ENCODE results near the gene ST13.
"Not testable (repeated sequence)": the region's sequence is repeated elsewhere in the genome, so short reads cannot be mapped to it uniquely, and the experiment has no call there.

ST13 gene

DNA sequence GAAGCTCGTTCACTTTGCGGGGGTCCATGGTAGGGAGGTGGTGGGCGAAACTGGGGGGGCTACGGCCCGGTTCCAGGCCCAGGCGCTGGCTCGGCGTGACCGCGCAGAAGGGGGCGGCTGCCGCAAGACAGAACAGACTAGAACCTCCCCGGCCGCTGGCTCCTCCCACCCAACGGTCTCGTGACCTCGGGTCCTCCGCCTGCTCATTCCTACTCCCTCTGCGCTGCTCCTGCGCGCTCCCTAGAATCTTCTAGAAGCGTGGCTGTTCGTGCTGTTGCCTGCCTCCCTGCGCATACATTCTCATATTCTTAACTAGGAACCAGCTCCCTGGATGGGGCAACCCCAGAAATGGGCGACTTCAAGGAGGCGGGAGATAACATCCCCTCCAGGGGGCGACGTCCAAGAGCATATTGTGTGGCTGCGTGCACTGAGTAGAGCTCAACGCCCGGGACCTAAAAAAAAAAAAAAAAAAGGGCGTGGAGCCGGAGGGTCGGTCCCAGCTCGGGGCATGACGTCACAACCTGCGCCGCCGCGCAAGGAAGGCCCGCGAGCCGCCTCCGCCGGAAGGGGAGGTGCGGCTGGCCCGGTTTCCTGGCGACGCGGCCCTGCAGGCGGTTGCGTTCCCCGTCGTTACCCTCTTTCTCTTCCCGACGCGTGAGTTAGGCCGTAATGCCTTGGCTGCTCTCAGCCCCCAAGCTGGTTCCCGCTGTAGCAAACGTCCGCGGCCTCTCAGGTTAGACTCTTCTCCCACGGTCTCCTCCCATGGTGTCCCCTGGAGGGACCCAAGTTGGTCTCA is at the start of gene ST13, which contains the start of gene XPNPEP3:
Gene ST13, minus strand, starts transcription at position 127 of the 796 bp plus-strand sequence. Its CDS starts 99 bp downstream, at position 28.
Gene XPNPEP3, plus strand, starts transcription at position 636 of the 796 bp plus-strand sequence. Its CDS starts 34 bp downstream, at position 670.
- DNase-seq: peak; percentile 83

DNA sequence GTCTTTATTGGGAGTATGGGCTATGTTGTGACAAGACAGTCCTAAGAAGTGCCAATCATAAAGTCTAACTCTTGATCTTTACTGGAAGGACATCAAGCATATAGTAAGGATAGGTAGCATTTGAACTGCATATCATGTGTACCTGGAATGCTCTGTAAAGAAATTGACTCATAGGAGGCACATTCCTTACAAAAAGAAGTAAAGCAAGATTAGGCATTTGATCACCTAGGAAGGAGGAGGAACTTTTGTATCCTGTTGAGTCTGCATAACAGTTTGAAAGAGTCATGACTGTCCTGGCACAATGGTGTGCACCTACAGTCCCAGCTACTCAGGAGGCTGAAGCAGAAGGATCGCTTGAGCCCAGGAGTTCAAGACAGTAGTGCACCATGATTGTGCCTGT is 47.7 kb upstream of the ST13 start:
- no peak for DNase-seq

DNA sequence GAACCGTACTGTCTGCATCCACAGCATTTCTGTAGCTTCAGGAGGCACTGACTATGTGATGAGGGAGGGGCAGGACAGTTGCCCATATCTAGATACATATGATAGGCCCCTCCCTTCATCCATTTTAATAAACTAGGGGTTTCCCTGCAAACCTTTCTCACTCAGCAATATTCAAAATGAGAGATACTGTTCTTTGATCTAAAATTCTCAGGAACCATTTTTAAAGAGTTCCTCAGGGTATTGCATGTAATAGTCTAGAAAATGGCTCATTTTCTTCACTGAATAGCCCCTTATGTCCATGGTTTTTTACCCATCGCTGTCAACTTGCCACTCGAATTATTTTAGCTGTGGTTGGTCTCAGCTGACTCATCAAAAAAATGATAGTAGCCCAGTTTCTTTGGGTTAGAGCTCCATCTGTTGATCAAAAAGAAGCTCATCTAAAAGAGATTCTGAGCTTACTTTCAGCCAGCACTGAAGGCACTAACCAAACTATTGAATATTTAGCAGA is 42.5 kb upstream of the ST13 start:
- DNase-seq: no peak

- no peak for DNase-seq
Measured at GRCh38 chr22:40894417-40894816, 38.0 kb upstream of the ST13 start.

DNA sequence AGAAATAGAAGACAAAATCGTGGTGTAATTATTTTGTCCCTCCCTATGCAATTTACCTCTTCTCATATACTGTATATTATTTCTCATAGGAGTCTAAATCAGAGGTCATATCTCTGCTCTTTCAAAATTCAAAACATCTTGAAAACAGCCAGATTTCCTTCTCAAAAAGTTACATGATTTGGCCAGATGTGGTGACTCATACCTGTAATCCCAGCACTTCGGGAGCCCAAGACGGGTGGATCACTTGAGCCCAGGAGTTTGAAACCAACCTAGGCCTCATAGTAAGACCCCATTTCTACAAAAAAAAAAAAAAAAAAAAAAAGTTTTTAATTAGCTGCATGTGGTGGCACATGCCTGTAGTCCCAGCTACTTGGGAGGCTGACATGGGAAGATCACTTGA is 34.4 kb upstream of the ST13 start:
- DNase-seq: no peak

DNA sequence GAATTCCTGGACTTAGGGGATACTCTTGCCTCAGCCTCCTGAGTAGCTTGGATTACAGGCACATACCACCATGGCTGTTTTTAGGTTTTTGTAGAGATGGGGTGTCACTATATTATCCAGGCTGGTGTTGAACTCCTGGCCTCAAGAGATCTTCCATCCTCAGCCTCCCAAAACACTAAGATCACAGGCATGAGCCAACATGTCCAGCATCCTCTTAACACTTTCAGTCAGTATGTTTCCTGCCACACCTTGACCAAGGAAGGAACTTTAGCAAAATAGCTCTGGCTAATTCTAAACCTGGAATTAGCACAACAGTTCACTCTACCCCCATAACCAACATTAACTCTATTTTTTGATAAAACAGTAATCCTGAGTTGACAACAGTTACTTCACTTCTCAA is 32.7 kb upstream of the ST13 start:
- DNase-seq: no peak

GRCh38 chr22:40878922-40879321 is 22.5 kb upstream of the ST13 start:
- DNase-seq: no peak

GRCh38 chr22:40877488-40877887 is 21.0 kb upstream of the ST13 start:
- no peak for DNase-seq

- no peak for DNase-seq
Measured at GRCh38 chr22:40876907-40877306, 20.5 kb upstream of the ST13 start.

GRCh38 chr22:40875111-40875510 is 18.7 kb upstream of the ST13 start:
- no peak for DNase-seq

DNA sequence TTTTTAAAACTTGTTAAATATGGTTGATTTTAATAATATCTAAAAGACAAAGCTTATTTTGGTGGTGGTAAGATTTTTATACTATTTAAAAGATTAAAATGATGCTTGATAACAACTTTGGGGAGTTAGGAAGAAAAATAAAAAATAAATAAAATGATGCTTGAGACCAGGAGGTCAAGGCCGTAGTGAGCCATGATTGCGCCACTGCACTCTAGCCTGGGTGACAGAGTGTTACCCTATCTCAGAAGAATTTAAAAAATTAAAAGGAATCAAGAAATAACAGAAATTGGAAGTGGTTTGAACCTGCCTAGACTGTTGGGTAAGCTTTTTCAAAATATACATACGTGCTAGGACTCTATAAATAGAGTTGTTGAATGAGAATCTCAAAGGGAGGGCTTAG is 17.6 kb upstream of the ST13 start:
- DNase-seq: no peak

- not testable (repeated sequence) for DNase-seq
Measured at GRCh38 chr22:40868379-40868778, 11.9 kb upstream of the ST13 start.

GRCh38 chr22:40867109-40867508 is 10.7 kb upstream of the ST13 start:
- no peak for DNase-seq

DNA sequence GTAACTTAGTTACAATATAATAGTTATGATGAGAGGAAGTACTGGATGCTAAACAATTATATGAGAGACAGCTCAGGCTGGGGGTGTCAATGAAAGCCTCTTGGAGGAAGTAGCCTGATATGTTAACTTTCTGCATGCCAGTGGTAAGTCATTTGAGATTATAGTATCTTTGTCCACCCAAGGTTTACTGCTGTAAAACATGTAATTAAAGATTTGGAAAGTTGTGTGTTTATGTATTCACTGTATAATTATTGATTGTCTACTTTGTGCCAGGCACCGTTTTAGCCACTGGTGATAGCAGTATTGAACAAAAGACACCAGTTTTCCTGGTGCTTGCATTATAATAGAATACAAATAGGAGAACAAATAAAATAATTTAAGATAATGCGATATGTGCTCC is 6.1 kb upstream of the ST13 start:
- DNase-seq: no peak

GRCh38 chr22:40862013-40862412 is 5.6 kb upstream of the ST13 start, which contains the start of gene DNAJB7:
Gene DNAJB7, minus strand, starts transcription at chr22:40862113. Its CDS starts 119 bp downstream, at chr22:40861994.
- no peak for DNase-seq

DNA sequence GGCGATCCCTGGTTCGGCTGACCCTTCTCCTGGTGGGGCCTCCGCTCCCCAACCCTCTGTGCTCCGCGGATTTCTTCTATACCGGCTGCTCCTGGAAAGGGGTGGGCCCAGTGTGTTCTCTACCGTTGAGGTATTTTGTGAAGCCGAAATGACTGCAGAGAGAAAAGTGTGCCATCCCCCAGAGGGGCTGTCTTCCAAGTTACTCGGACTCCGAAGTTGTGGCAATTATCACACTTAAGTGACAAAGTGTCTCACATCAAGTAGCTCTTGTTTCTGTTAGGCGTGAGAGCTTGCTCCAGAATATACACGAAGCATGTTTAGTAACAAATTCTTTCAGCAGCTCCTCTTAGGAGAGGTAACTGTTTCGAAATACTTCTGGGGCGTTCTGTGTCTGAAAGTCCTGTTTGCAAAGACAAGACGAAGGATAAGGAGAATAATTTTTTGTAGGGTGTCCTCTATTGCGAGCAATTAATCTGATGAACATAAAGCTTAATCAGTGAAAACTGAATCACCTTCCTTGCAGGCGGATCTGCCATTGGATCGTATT is 943 bp upstream of the ST13 start:
- no peak for DNase-seq

DNA sequence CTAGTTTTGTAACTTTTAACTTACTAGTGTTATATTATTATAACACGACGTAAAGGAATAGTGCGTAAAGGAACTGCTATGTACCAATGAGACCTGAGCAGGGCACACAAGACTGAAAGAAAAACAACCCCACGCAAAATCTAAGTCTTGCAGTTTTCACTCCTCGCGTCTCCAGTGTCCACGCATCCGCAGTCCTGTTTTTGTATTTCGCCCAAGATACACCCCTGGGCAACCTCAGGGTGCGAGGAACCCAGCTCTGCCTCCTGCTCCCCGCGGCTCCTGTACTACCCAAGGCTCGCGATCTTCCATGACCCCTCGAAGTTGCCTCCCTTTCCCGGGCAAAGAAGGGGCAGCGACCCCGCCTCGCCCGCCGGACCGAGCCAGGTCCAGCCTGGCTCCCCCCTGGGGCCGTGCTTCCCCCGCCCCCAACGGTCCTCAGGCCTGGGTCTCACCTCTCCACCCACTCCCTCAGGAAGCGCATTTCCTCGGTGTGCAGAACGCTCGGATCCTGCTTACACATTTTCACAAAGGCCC is 393 bp downstream of the ST13 start:
- no peak for DNase-seq

GRCh38 chr22:40855071-40855978 is 1.1 kb downstream of the ST13 start:
- no peak for DNase-seq

DNA sequence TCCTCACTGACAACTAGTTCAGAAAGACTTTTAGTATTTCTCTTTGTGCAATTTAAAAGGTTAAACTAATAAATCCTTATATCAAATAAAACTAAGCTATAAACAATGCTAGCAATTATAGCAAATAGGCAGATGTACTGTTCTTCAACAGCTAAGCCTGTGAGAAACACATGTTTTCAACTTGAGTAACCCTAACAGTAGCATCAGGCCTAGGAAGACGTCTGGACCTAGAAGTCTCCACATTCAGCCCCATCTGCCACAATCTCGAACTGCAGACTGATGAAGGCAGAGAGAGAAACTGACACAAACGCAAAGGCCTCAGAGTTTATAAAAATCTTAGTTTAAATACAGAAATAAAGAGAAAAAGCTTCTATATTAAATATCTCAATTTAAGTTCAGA is 2.5 kb downstream of the ST13 start:
- DNase-seq: no peak

DNA sequence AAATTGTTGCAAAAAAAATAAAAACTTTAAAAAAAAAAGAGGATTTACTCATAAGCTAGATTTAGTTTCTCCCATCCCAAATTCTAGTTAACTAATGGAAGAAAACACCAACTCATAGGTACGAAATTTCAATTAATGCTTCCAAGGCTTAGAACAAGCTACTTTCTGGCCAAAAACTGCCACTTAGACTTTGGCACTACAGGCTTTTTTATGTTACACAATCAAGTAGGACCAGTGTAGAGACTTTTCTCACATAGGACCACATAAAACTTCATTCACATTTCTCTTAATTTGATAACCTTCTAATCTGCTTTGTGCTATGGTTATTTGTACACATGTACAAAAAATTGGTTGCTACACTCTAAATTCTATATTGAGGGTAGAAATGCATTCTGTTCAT is 3.1 kb downstream of the ST13 start:
- no peak for DNase-seq

GRCh38 chr22:40845816-40846215 is 10.6 kb downstream of the ST13 start:
- DNase-seq: not testable (repeated sequence)

GRCh38 chr22:40844951-40845350 is 11.5 kb downstream of the ST13 start:
- DNase-seq: no peak

DNA sequence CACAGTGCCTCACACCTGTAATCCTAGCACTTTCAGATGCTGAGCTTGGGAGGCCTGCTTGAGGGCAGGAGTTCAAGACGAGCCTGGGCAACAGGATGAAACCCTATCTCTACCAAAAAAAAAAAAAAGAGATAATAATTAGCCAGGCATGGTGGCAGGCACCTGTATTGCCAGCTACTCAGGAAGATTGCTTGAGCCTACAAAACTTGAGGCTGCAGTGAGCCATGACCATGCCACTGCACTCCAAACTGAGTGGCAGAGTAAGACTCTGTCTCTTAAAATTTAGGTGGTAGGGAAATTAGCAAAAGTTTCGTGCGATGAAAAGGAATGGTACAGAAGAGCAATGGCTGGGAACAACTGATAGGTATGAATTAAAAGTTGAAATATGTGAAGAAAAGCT is 18.0 kb downstream of the ST13 start:
- DNase-seq: no peak

Measured in DMS 273 treated with DMSO at 0.1 percent for 48 hours (cell line).